ENCODE data around the gene GPR22.

DNA sequence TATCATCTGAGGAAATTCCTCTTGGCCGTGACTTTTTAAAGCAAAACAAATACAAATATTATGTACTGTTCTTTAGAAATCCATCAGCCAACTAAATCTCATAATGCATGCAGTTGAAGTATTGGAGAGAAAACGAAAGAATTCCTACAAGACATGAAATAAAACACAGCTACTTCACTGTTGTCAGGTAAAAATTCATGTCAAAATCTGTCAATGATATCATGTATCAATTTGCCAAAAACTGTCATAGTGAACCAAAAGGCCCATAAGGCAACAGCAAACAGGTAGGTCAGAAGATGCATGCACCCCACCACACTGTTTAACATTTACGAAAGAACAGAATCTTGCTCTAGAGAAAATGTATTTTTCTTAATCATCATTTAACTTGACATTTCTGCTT, 2.3 kb downstream of the GPR22 start:
- TF ChIP-seq CTCF (IDR thresholded peaks at IDR 0.05) (no peak), POLR2A (IDR thresholded peaks at IDR 0.05) (no peak)
